ENCODE results near the gene BBS1.

- TF ChIP-seq CTCF (conservative IDR thresholded peaks at IDR 0.05) = no peak
- no peak for TF ChIP-seq ZFX (IDR thresholded peaks at IDR 0.05)
Observed at GRCh38 chr11:66494935-66495334, 15.5 kb upstream of the BBS1 start.

All from C4-2B (cell line).